HG02870 (cell line): ENCODE measurements around the gene VMP1.
"Not testable (repeated sequence)": the region's sequence is repeated elsewhere in the genome, so short reads cannot be mapped to it uniquely, and the experiment has no call there.

ENCODE experiments used
- ATAC-seq: cut with Tn5 transposase; IDR thresholded peaks from one replicate; pipeline ENCODE4 v1.9.1; 2021; ENCODE audit warnings: mild to moderate bottlenecking, moderate library complexity; ENCODE audit not compliant: unreplicated experiment

The VMP1 gene

DNA sequence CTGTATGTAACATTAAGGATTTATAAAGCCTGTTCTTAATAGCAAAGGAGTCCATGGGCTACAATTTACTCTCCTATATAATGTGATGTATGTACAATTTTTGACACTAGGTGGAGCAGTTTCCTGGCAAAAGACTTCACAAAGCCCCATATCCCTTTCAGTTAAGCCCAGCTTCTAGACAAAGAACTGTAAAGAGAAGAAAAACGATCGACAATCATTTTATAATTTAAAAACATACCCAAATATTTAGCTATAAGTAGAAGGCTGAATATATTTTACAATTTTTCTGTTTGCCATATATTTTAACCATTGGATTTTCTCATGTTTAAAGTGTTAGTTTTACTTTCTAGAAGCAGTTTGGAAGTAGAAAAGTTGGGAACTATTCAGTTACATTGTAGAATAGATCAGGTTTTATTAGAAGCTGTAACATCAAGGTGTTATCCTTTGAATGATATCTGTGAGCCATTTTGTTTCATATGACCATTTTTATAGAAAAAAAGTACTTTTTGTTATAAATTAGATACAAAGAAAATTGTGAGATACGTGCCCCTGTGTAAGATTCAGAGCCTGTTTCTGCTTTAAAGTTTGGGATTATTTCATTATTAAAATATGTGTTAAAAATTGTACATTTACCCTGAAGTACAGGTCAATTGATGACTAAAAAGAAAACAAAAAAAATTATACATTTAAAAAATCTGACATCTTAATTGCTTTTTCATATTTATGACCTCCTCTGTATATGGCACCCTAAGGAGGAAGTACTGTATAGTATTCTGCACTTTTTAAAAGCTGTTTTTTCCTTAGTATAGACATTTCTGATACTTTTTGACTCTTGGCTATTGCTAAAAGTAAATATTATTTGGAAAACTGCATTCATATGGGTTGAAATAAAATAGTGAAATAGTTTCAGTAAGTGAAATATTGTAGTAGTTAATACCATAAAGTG lies 46.3 kb downstream of the VMP1 start:
- ATAC-seq, result no peak

DNA sequence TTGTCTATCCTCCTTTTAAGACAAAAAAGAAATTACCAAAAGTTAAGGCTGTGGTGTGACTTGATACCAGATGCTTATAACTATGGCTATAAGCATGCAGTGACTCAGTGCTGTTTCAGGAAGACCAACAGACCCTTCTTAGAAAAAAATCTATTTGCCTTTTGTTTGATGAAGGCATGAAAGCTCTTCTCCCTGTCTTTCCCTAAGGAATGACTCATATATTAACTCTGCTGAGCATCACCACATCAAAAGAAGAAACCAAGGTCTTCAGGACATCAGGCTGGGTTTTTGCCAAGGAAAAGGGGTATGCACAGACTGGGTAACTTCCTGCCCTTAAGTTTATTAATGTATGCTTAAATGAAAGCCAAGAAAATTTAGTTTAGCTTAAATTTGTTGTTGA lies 47.1 kb downstream of the VMP1 start:
- ATAC-seq, result no peak

DNA sequence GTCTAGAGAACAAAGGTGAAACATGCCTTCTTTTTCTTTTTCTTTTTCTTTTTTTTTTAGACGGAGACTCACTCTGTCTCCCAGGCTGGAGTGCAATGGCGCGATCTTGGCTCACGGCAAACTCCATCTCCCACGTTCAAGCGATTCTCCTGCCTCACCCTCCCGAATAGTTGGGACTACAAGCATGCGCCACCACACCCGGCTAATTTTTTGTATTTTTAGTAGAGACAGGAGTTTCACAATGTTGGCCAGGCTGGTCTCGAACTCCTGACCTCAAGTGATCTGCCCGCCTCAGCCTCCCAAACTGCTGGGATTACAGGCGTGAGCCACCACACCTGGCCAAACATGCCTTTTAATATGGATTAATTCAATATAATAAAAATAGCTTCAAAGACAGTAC lies 47.6 kb downstream of the VMP1 start:
- not testable (repeated sequence) for ATAC-seq

DNA sequence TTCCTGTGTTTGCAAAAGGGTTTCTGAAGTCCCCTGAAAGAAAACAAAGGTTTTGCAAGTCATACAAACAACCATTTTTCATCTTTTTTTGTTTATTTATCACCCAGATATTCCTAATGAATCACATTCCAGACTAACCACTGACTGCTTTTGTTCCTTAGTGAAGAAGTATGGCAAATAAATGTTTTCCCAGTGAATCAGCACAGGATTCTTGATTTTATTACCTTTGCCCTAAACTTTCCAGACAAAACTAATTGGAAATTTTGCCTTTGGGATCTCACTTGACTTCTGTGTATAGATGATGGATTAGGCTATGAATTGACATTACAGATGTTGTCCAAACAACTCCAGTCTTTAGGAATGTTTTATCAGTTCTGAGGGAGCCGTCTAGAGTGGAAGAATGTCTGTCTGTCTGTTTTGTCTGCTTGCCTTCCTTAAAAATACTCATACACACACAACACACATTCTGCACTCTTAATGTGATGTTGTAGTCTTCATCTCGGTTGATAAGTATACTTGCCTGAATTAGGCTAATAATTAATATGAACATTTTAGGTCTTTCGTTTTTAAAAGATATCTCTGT lies 48.9 kb downstream of the VMP1 start:
- no peak for ATAC-seq

DNA sequence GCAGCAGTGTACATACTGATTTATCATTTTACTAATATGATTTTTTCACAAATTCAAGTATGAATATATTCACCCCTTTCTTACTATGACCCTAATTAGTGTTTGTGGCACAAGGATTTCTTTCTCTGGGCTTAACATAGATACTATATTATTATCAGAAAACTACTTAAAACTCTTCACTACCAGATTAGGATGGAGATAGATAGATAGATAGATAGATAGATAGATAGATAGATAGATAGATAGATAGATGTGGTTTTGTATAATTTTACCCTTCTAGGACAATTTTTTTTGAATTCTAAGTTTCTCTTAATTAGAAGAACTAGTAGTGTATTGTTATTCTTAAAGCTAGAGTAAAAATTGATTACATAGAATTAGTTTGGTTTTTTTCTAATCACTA lies 49.6 kb downstream of the VMP1 start:
- ATAC-seq, result no peak

DNA sequence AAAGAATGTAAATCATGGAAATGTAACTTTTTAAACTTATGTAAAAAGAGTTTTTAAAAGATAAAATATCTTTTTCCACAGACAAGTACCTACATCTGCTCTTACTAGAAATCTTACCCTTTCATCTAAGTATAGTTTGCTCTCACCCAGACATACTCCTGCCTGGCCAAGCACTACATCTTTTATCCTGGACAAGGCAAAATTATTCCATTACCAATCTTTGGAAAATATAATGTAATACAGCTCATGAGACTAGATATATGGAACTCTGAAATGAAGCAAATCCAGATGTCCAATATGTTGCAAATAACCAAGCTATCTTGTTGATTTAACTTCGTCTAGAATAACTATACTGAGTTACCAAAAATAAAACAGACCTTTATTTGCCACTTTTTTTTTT lies 50.0 kb downstream of the VMP1 start:
- ATAC-seq, result no peak

DNA sequence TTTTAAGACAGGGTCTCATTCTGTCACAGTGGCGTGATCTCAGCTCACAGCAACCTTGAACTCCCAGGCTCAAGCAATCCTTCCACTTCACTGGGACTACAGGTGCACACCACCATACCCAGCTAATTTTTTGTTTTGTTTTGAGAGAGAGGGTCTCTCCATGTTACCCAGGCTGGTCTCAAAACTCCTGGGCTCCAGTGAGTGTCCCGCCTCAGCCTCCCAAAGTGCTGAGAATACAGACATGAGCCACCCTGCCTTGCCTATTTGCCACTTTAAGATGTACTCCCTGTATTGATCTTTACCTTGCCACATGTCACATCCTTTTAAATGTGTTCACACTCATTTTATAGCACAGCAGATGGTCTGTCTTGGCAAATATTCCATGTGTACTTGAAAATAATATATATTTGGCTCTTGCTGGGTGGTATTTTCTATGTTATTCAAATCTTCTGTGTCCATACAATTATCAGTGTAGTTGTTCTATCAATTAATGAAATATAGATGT lies 50.5 kb downstream of the VMP1 start:
- no peak for ATAC-seq

DNA sequence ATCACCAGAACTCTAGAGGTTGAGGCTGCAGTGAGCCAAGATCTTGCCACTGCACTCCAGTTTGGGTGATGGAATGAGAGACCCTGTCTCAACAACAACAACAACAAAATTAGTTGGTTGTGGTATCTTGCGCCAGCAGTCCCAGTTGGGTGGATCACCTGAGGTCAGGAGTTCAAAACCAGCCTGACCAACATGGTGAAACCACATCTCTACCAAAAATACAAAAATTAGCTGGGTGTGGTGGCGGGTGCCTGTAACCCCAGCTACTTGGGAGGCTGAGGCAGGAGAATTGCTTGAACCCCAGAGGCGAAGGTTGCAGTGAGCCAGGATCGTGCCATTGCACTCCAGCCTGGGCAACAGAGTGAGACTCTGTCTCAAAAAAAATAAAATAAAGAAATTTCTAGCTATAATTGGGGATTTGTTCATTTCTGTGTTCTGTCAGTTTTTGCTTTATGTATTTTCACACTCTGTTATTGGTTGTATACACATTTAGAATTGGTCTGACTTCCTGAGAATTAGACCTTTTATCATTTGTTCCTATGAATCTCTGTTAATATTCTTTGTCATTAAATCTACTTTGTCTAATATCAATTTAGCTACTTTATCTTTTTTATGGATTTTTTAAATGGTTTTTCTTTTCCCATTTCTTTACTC lies 51.7 kb downstream of the VMP1 start:
- not testable (repeated sequence) for ATAC-seq

DNA sequence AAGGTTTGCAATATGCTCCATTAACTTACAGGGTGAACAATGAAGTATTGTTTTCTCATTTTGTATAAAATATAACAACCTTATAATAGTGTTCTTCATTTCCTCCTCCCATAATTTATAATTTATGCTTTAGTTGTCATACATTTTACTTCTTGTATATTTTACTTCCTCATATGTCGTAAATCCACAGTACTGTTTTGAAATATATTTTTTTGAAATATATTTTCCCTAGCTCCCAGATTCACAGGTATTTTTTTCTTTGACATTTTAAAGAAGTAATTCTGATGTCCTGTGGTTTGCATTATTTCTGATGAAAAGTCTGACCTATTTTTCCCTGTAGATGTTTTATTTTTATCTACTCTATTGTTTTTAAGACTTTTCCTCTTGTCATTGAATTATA lies 52.7 kb downstream of the VMP1 start:
- no peak for ATAC-seq

DNA sequence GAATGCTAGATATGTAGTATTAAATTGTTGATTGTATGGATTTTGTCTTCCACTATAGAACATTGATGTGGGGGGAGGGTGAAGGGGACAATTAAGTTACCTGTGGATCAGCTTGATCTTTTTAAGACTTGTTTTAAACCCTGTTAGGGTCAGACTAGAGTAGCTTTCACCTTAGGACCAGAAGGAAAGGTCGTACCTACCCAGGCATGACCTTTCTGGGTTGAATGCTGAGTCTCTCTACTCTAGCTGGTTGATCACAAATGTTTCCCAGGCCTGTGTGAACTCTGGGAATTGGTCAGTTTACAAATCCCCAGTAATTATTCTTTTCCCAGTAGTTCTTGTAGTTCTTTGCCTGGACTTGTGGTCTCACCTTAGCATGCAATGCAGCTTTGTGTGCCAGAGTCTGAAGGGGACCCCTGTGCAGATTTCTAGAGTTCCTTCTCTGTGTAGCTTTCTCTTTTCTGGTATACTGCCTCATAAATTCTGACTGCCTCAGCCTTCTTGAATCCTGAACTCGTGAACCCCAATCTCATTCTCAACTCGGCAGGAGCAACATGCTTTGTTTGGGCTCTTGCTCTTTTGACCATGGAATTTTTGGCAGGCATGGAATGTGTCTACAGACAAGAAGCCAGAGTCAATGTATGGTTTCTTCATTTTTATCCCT lies 54.1 kb downstream of the VMP1 start:
- ATAC-seq, result no peak

DNA sequence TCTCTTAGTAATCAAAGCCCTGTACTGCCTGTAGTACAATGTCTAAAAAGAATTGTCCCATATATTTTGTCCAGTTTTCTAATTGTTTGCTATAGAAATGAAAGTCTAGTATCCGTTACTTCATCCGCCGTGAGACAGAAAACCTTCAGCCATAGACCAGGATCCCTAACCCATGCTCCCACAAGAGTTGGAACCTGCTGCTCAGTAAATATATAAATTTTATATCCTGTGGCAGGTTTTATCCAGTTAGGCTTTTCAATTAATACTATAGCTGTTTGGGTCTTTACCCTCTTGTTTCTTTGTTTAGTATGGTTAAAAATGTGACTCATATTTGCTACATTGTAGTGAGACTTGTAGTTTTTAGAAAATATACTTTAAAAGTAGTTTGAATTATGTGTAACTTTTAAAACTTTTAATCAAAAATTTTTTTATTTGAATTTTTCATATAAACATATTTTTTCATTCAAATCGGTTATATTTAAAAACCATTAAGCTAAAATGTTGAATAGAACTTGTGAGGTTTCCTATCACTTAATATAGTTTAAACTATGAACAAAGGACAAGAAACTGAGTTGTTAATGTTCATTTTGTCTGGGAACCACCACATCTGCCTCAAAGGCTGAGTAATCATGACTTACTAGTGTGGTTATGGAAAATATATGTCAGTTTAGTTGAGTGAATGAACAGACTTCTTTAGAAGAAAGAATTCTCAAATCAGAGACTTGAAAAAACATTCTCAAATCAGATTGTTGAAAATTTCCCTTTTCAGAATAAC lies 54.8 kb downstream of the VMP1 start:
- no peak for ATAC-seq

DNA sequence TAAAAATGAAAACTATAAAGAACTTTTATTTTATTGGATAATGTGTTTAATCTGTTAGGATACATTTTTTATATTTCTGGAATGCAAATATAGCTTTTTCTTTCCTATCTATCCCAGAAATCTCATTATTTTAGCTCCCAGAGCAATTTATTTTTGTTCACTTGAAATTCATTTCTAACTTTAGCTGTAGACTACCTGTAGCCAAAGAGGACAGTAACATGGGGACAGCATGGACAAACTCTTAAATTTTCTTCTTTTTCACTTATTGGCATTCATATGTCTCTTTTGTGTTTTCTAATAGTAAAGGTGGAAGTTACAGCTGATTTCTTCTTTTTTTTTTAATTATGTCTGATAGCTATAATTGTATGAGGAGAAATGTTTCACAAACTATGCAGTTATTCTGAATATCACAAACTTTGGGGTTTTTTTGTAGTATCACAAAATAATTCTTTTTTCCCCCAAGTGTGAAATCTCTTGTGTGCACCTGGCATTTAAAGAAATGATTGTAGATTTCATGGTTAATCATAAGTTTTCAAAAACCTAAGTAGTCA lies 55.4 kb downstream of the VMP1 start:
- ATAC-seq, result no peak

DNA sequence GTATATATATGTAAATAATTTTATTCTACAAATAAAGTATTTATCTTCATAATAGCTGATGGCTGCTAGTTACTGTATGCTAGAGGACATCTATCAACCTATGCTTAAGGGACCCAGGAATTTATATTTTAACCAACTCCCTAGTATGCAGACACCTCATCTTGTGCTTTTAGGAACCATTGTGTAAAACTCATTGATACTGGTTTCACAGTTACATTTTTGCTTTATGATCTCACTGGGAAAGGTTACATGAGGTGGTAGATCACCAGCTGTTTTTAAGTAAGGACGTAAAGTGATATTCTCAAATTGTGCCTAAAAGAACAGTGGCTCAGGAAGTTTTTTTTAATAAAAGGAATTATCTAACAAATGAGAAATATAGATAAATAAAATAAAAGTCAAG lies 56.4 kb downstream of the VMP1 start:
- ATAC-seq, result no peak

DNA sequence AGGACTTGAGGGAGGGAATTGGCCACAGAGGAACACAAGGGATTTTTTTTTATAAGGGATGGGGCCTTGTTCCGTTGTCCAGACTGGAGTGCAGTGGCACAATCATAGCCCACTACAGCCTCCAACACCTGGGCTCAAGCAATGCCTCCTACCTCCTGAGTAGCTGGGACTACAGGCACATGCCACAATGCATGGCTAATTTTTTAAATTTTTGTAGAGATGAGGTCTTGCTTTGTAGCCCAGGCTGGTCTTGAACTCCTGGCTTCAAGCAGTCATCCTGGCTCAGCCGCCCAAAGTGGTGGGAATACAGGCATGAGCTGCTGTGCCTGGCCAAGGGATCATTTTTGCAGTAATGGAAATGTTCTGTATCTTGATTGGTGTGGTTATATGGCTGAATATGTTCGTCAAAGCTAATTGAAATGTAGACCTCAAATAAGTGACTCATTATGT lies 56.9 kb downstream of the VMP1 start:
- no peak for ATAC-seq

DNA sequence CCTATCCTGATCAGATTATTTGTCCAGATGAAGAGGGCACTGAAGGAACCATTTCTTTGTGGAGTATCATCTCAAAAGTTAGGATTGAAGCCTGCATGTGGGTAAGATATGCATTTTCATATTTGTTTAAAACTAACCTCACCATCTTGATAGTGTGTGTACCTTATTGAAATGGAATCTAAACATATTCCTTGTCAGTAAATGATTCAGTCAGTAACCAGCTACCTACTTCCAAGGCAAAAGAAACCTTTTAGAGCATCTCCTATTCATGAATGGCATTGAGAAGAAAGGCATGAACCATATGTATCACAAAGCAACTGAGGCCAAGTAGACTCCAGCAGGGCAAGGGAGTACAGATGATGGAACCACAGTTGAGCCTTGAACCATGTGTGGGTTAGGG lies 57.6 kb downstream of the VMP1 start:
- ATAC-seq, result no peak

DNA sequence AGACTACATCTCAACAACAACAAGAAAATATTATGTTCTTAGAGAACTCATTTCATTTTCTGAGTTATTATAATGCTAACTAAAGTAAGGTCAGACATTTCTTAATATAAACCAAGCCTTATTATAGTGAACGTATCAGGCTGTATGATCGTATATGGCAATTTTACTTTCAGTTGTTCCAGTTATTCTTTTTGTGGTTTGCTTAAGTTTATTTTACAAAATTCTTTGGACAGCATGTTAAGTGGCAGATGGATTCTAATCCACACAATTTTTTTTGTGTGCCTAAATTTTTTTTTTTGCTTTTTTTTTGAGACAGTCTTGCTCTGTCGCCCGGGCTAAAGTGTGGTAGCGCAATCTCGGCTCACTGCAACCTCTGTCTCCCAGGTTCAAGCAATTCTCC lies 59.0 kb downstream of the VMP1 start:
- ATAC-seq, result no peak

DNA sequence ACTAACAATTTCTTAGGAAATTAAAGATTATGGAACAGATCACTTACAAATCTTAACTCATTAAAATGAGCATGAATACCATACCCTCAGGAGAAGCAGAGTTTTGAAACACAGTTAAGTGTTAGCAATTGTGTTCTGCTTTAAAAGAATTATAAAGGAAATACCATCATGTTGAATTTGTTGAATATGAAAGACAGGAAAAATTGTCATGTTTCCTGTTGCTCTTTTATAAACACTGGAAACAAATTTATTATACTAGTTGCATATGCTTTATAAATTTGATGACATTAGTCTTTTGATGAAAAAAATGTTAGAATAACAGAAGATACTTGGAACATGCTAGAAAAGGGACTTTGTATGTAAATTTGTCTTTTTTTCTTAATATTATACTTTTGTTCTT lies 59.7 kb downstream of the VMP1 start:
- no peak for ATAC-seq

DNA sequence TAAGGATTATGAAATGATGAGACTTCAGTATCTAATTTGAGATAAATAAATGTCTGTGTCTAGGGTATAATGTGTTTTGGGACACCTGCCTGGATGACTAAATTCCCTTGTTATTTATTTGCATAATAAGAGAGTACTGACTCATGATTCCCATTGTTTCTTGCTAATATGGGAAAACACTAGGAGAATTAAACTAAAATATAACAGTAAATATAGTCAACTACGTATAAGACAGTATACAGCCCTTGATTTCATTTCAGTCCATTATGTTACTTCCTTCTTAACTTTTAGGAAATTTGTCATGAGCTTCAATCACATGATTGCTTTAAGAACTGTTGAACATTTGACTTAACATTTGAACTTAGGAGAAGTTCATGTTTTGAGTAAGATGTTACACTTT lies 62.4 kb downstream of the VMP1 start:
- no peak for ATAC-seq

DNA sequence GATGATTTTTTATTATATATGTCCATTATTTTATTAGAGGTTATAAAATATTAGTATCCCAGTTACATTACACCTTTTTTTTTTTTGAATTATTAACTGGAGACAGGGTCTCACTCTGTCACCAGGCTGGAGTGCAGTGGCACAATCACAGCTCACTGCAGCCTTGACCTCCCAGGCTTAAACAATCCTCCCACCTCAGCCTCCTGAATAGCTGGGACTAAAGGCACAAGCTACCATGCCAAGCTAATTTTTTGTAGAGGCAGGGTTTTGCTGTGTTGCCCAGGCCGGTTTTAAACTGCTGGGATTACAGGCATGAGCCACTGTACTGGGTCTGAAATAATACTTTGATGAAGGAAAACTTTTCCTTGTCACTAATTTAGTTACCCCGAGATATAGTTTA lies 63.6 kb downstream of the VMP1 start:
- ATAC-seq, result no peak

DNA sequence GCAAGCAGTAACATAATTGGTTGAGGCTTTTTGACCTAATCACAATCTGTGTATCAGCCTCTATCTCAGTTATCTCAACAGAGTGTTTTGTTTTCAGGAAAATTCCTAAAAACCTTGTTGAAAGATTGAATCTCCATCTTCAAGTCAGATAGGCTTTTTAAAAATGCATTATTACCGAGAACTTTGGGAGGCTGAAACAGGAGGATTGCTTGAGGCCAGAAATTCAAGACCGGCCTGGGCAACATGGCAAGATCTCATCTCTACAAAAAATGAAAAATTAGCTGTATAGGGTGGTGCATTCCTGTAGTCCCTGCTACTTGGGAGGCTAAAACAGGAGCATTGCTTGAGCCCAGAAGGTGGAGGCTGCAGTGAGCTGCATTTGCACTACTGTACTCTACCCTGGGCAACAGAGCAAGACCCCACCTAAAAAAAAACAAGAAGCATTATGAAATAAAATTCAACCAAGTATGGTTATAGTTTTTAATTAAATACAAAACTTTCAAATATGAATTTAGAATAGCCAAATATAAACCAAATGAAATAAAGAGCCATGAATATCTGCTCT lies 68.4 kb downstream of the VMP1 start:
- no peak for ATAC-seq
